ENCODE measurements around the gene CRACR2B. TPM values are rescaled to one million over a fixed set of nuclear protein-coding genes. Genes with fewer than 3 reads are reported as not detected.

CRACR2B gene
- total and polyA plus RNA-seq, 2 of the 8 experiments (the other 6 are each of a cell fraction or from before 2014, with no cell fraction given): 18.2 to 26.4 TPM

DNA sequence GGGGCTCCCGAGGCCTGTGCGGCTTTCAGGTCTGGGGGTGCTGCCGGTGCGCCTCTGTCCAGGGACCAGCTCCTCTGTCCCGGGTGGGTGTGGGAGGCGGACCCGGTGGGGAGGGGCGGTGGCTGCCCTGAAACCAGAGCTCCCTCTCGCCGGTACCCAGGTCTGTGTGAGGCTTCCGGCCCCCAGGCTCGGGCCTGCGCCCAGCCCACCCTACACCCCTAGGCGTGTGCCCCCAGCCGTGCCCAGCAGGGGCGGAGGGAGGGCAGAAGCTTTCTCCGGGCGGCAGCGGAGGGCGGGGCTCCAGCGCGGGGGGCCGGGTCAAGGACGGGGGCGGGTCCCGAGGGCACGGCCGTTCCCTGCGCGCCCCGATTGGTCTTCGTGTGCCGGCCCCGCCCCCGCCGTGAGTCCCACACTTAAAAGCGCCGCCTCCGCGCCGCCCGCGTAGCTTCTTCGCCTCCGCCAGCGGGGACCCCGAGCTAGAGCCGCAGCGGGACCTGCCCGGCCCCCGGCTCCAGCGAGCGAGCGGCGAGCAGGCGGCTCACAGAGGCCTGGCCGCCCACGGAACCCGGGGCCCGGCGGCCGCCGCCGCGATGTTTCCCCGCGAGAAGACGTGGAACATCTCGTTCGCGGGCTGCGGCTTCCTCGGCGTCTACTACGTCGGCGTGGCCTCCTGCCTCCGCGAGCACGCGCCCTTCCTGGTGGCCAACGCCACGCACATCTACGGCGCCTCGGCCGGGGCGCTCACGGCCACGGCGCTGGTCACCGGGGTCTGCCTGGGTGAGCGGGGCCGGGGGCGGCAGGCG lies 8.4 kb upstream of the CRACR2B start (continued):
- TF ChIP-seq GTF2F1 (IDR thresholded peaks at IDR 0.05; ENCODE audit: borderline replicate concordance, low read depth, low read length): peak; percentile 62; the same call in 1 of the 2 replicates
- TF ChIP-seq SIX5 (IDR thresholded peaks at IDR 0.05; ENCODE audit: low read depth, low read length): no peak
- TF ChIP-seq SIN3A (conservative IDR thresholded peaks at IDR 0.05 in 1 of 2, IDR thresholded peaks at IDR 0.05 in 1 of 2; ENCODE audit: low read depth in 1 of 2, low read length in 2 of 2): no peak
- TF ChIP-seq CHD1 (IDR thresholded peaks at IDR 0.05; ENCODE audit: low read depth, low read length): no peak
- TF ChIP-seq NRF1 (IDR thresholded peaks at IDR 0.05; ENCODE audit: low read depth, low read length): no peak
- no peak for TF ChIP-seq RFX5 (IDR thresholded peaks at IDR 0.05; ENCODE audit: borderline replicate concordance, low read depth, low read length)
- TF ChIP-seq TBP (IDR thresholded peaks at IDR 0.05; ENCODE audit: low read depth, low read length): peak; percentile 95
- TF ChIP-seq EP300 (IDR thresholded peaks at IDR 0.05; ENCODE audit: borderline replicate concordance in 1 of 2, low read depth in 2 of 2, low read length in 2 of 2): no peak
- no peak for TF ChIP-seq MAFK (IDR thresholded peaks at IDR 0.05; ENCODE audit: low read depth, low read length)
- TF ChIP-seq SUZ12 (IDR thresholded peaks at IDR 0.05; ENCODE audit: low read length): no peak
- no peak for TF ChIP-seq CBX8 (IDR thresholded peaks at IDR 0.05; ENCODE audit: borderline replicate concordance, low read depth, low read length)
- TF ChIP-seq KDM4A (IDR thresholded peaks at IDR 0.05; ENCODE audit: low read depth, low read length, severe bottlenecking): peak; percentile 54
- TF ChIP-seq SIRT6 (IDR thresholded peaks at IDR 0.05; ENCODE audit: low read length): no peak
- TF ChIP-seq RNF2 (IDR thresholded peaks at IDR 0.05; ENCODE audit: borderline replicate concordance, low read depth, low read length, missing control alignments, poor library complexity, severe bottlenecking): no peak
- TF ChIP-seq FOSL1 (IDR thresholded peaks at IDR 0.05; ENCODE audit: insufficient read depth, low read depth, low read length): no peak
- no peak for TF ChIP-seq RAD21 (IDR thresholded peaks at IDR 0.05 in 1 of 2, conservative IDR thresholded peaks at IDR 0.05 in 1 of 2; ENCODE audit: low read depth in 2 of 2, low read length in 2 of 2)
- TF ChIP-seq HDAC6 (IDR thresholded peaks at IDR 0.05; ENCODE audit: low read depth, low read length): no peak
- no peak for TF ChIP-seq CREB1 (IDR thresholded peaks at IDR 0.05)
- TF ChIP-seq JUN (IDR thresholded peaks at IDR 0.05; ENCODE audit: low read depth, low read length): no peak
- TF ChIP-seq RBBP5 (IDR thresholded peaks at IDR 0.05; ENCODE audit: borderline replicate concordance, low read depth, low read length): peak; percentile 66; the same call in 1 of the 2 replicates
- TF ChIP-seq CBX5 (IDR thresholded peaks at IDR 0.05; ENCODE audit: low read depth, low read length): no peak
- TF ChIP-seq GABPA (IDR thresholded peaks at IDR 0.05; ENCODE audit: borderline replicate concordance, insufficient read depth, low read length): no peak
- no peak for TF ChIP-seq CEBPB (IDR thresholded peaks at IDR 0.05; ENCODE audit: low read depth, low read length)
- TF ChIP-seq KDM5A (IDR thresholded peaks at IDR 0.05; ENCODE audit: low read length): no peak

Data from H1 (cell line).